K562 (cell line): ENCODE data around the gene NYAP2. TPM values are rescaled to one million over a fixed set of nuclear protein-coding genes. Genes with fewer than 3 reads are reported as not detected.

Experiments used
- ATAC-seq: fragments of 200-7000 bp; cut with Tn5 transposase; 3 replicates; pipeline ENCODE4 v1.9.1; 2020; ENCODE audit warnings: moderate library complexity
- BruUV-seq: library from RNA; stranded (reverse); fragments of 400-500 nt; replicated peaks from 2 replicates; lab custom pipeline; 2021; lab: Mats Ljungman, UMichigan
- CTCF ChIA-PET: fragments of 300-600 bp; formaldehyde crosslinking; extraction: SDS; loops from one replicate; lab custom pipeline; 2021; ENCODE audit warnings: low intra/inter-chr PET ratio; lab: Yijun Ruan, JAX
- POLR2A ChIA-PET: fragments of 300-600, 350-650 bp; sonication (Branson Sonifier 250); formaldehyde crosslinking; extraction: SDS; loops from one replicate; lab custom pipeline; 2021; ENCODE audit warnings: antibody characterized with exemption, inconsistent platforms; lab: Yijun Ruan, JAX
- DNase-seq, 4 experiments: peaks; one replicate each; pipeline versions ENCODE4 v3.0.0 to v3.0.0-alpha.2; 2011 to 2018; ENCODE audit warnings: low spot score in 3 of 4, mixed read lengths in 3 of 4; ENCODE audit errors: extremely low read depth in 1 of 4
- FAIRE-seq: peaks from 2 replicates; lab custom pipeline; 2011; peaks lifted over from hg19 to GRCh38; lab: Jason Lieb, UNC
- H2AFZ ChIP-seq: 2 replicates; pipeline ENCODE4 v1.6.0; 2011; ENCODE audit warnings: low read depth, low read length, control low read depth, inconsistent platforms
- H3K27ac ChIP-seq: fragments of 200-600 bp; 3 replicates; pipeline ENCODE4 v1.8.0; 2011; ENCODE audit warnings: low read depth, mild to moderate bottlenecking, control low read depth, inconsistent platforms, low read length, moderate library complexity, mixed read lengths; ENCODE audit errors: extremely low read depth
- H3K27me3 ChIP-seq, 2 experiments: fragments of 300-600 bp in 1 of 2; 2 replicates in 1 of 2; 3 replicates in 1 of 2; pipeline versions ENCODE4 v1.6.0 to v1.8.0; 2011; ENCODE audit warnings: inconsistent platforms in 2 of 2, low read length in 2 of 2, mild to moderate bottlenecking in 1 of 2, mixed read lengths in 1 of 2, moderate library complexity in 1 of 2; ENCODE audit not compliant: control insufficient read depth in 2 of 2, insufficient read depth in 2 of 2
- H3K36me3 ChIP-seq: fragments of 300-600 bp; 3 replicates; pipeline ENCODE4 v1.8.0; 2011; ENCODE audit warnings: mild to moderate bottlenecking, low read length, inconsistent platforms; ENCODE audit not compliant: control insufficient read depth, insufficient read depth
- H3K4me1 ChIP-seq, 2 experiments: fragments of 200-600 bp in 1 of 2; replicated peaks in 1 of 2; 2 replicates in 1 of 2; 3 replicates in 1 of 2; pipeline versions ENCODE4 v1.5.1 to v1.8.0; 2011; ENCODE audit warnings: inconsistent platforms in 2 of 2, low read length in 2 of 2, mild to moderate bottlenecking in 1 of 2, mixed read lengths in 1 of 2, moderate library complexity in 1 of 2; ENCODE audit not compliant: control insufficient read depth in 2 of 2, insufficient read depth in 2 of 2
- H3K4me2 ChIP-seq: 2 replicates; pipeline ENCODE4 v1.6.1; 2011; ENCODE audit warnings: low read length, control low read depth, inconsistent platforms, mixed read lengths; ENCODE audit not compliant: insufficient read depth
- H3K4me3 ChIP-seq: fragments of 200-600 bp; sonication (generic), shearing (Covaris generic); 2 replicates; pipeline ENCODE4 v1.5.1; 2016; ENCODE audit warnings: control low read depth, inconsistent platforms
- H3K79me2 ChIP-seq: fragments of 200-600 bp; 3 replicates; pipeline ENCODE4 v1.8.0; 2011; ENCODE audit warnings: low read length, inconsistent platforms; ENCODE audit not compliant: control insufficient read depth, insufficient read depth
- H3K9ac ChIP-seq, 2 experiments: 2 replicates each; pipeline versions ENCODE4 v1.6.0 to v1.6.1; 2011; ENCODE audit warnings: low read depth in 2 of 2, low read length in 2 of 2, control low read depth in 1 of 2, inconsistent platforms in 1 of 2, mild to moderate bottlenecking in 1 of 2, mixed read lengths in 1 of 2; ENCODE audit not compliant: insufficient read depth in 1 of 2
- H3K9me1 ChIP-seq: one replicate; pipeline ENCODE4 v1.6.0; 2011; ENCODE audit warnings: inconsistent platforms, mild to moderate bottlenecking, low read length, moderate library complexity; ENCODE audit not compliant: control insufficient read depth, insufficient read depth
- H3K9me3 ChIP-seq: replicated peaks from 2 replicates; pipeline ENCODE4 v1.5.1; 2011; ENCODE audit warnings: low read depth, low read length, inconsistent platforms; ENCODE audit not compliant: control insufficient read depth, insufficient read depth
- H4K20me1 ChIP-seq: replicated peaks from 2 replicates; pipeline ENCODE4 v1.6.1; 2011; ENCODE audit warnings: low read length, inconsistent platforms, mixed read lengths; ENCODE audit not compliant: control insufficient read depth, insufficient read depth
- CCAR2 ChIP-seq: fragments of 200-400 bp; formaldehyde crosslinking; IDR thresholded peaks from 2 replicates; pipeline ENCODE4 v1.6.1; 2017; ENCODE audit warnings: mild to moderate bottlenecking, low read depth, low read length
- CHD4 ChIP-seq: fragments of 200-600 bp; sonication (generic); IDR thresholded peaks from 3 replicates; pipeline ENCODE4 v1.6.1; 2012; ENCODE audit warnings: low read depth, mild to moderate bottlenecking, mixed read lengths, low read length, inconsistent platforms; ENCODE audit not compliant: insufficient read depth, insufficient replicate concordance, poor library complexity, severe bottlenecking
- NFE2 ChIP-seq: IDR thresholded peaks from 2 replicates; pipeline ENCODE4 v1.6.1; 2014; ENCODE audit warnings: antibody characterized with exemption, low read depth
- RBM25 ChIP-seq: fragments of 200-400 bp; formaldehyde crosslinking; IDR thresholded peaks from 2 replicates; pipeline ENCODE4 v1.6.1; 2018; ENCODE audit warnings: low read length, low read depth, moderate library complexity; ENCODE audit not compliant: severe bottlenecking
- SIN3A ChIP-seq, 2 experiments: fragments of 150-350 bp in 1 of 2; IDR thresholded peaks; 2 replicates each; pipeline ENCODE4 v1.6.1; 2011 to 2016; ENCODE audit warnings: borderline replicate concordance in 2 of 2, low read depth in 2 of 2, low read length in 2 of 2, mild to moderate bottlenecking in 2 of 2, moderate library complexity in 2 of 2; ENCODE audit not compliant: control insufficient read depth in 1 of 2
- ZNF274 ChIP-seq: IDR thresholded peaks from 2 replicates; pipeline ENCODE4 v1.6.1; 2011; ENCODE audit warnings: low read depth, mild to moderate bottlenecking, low read length, moderate library complexity, borderline replicate concordance
- ZNF589 ChIP-seq: fragments of 200-800 bp; sonication (Bioruptor generic); IDR thresholded peaks from 2 replicates; pipeline ENCODE4 v1.6.1; 2016; ENCODE audit warnings: low read depth, missing genetic modification characterization, missing compliant biosample characterization
- ZNF699 ChIP-seq: fragments of 250-450 bp; sonication (Bioruptor Pico); IDR thresholded peaks from 2 replicates; pipeline ENCODE4 v1.8.0; 2021; ENCODE audit warnings: mild to moderate bottlenecking, moderate library complexity; ENCODE audit not compliant: insufficient replicate concordance
- WGBS: fragments of 100-300 bp; shearing (Covaris generic); methylation state at CpG from one replicate; pipeline ENCODE4 v1.1.6; 2016; ENCODE audit warnings: low coverage, mixed read lengths; ENCODE audit not compliant: insufficient coverage; ENCODE audit errors: missing lambda C conversion rate; 5-methylcytosine and 5-hydroxymethylcytosine counted together
- in situ Hi-C: fragments of 300-500 bp; cut with MboI; formaldehyde crosslinking; loops from 4 replicates; pipeline ENCODE4 v1.15.0; 2018; ENCODE audit warnings: inconsistent platforms, mixed read lengths
- intact Hi-C: fragments of 100-400 bp; cut with micrococcal nuclease; formaldehyde crosslinking; loops from 2 replicates; pipeline ENCODE4 v1.14.2; 2022
- polyA plus RNA-seq, 8 experiments: library from polyadenylated mRNA; depleted of rRNA in 4 of 8; stranded (reverse) in 5 of 8; unstranded in 3 of 8; fragments of >200 nt; fragmentation: Nextera tagmentation in 2 of 8; fragmentation: Illumina TruSeq in 1 of 8; extraction: Ambion mirVana in 2 of 8; extraction: Trizol in 1 of 8; gene quantifications; 2 replicates each; pipeline versions ENCODE4 v1.2.1 to v1.2.3, GENCODE V29; 2011 to 2014; ENCODE audit warnings: inconsistent platforms in 1 of 8, missing spikeins in 1 of 8
- total RNA-seq, 7 experiments: library from RNA; depleted of rRNA in 6 of 7; stranded (reverse); fragments of >200 nt in 6 of 7; fragmentation: Illumina TruSeq in 2 of 7; extraction: Trizol in 2 of 7; gene quantifications; 2 replicates each; pipeline versions ENCODE4 v1.2.1 to v1.2.3, GENCODE V29; 2011 to 2021; ENCODE audit warnings: low replicate concordance in 1 of 7
- TF ChIP-seq, protein P1 (sequence below): fragments of 250-450 bp; sonication (Bioruptor Pico); IDR thresholded peaks from 2 replicates; pipeline ENCODE4 v1.5.0; 2020; ENCODE audit warnings: mild to moderate bottlenecking

The NYAP2 gene
- total and polyA plus RNA-seq, 9 of the 15 experiments (the other 6 are each of a cell fraction or from before 2014, with no cell fraction given) = 0.03 to 0.04 (median 0.04) TPM; not detected in 3

DNA sequence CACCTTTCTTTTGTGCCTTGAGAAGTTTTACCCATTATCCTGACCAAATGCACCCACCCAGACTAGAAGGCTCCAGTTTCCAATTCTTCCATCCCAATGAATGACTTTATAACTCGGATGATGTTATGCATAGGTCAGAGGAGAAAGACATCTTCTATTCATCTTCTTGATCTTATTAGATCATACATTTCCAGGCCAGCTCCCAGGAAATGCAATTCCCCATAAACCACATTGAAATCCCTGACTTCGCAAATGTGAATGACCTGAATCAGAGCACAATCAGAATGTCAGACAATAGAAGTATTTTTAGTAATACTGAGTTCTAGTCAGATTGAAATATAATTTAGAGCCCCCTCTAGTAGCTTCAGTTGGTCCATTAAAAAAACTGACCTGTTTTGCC is 62.9 kb downstream of the NYAP2 start:
- ATAC-seq (no peak), DNase-seq (no peak), FAIRE-seq (no peak)
- Histone ChIP-seq H3K27ac (no peak overlapping the region), H3K9me3 (no peaks in the 10 kb centered on the region), H4K20me1 (no peaks in the 10 kb centered on the region), H3K9me1 (no peaks in the 10 kb centered on the region), H3K4me3 (no peak overlapping the region), H3K4me1 (no peaks in the 10 kb centered on the region; a peak in 2 of 5 replicates), H3K79me2 (no peaks in the 10 kb centered on the region), H3K4me2 (no peak overlapping the region), H2AFZ (no peak overlapping the region), H3K36me3 (no peaks in the 10 kb centered on the region), H3K27me3 (no peaks in the 10 kb centered on the region), H3K9ac (no peak overlapping the region)
- intact Hi-C loops (no loop called here), in situ Hi-C loops (no loop called here)
- no TSS peak for BruUV-seq
- ChIA-PET POLR2A (no interaction called here), CTCF (no interaction called here)
- 13% methylated on average over 2 of the region's 2 CpGs for WGBS
- TF ChIP-seq NFE2 = no peak
- no peak for TF ChIP-seq ZNF274
- TF ChIP-seq ZNF589 = no peak
- no peak for TF ChIP-seq CHD4
- TF ChIP-seq ZNF699 (CRISPR knock-in tag) = no peak
- no peak for TF ChIP-seq RBM25
- TF ChIP-seq CCAR2 = no peak
- no peak for TF ChIP-seq SIN3A (IDR thresholded peaks at IDR 0.05; ENCODE audit: borderline replicate concordance in 2 of 2, control insufficient read depth in 1 of 2, low read depth in 2 of 2, low read length in 2 of 2)
- TF ChIP-seq, protein P1, sequence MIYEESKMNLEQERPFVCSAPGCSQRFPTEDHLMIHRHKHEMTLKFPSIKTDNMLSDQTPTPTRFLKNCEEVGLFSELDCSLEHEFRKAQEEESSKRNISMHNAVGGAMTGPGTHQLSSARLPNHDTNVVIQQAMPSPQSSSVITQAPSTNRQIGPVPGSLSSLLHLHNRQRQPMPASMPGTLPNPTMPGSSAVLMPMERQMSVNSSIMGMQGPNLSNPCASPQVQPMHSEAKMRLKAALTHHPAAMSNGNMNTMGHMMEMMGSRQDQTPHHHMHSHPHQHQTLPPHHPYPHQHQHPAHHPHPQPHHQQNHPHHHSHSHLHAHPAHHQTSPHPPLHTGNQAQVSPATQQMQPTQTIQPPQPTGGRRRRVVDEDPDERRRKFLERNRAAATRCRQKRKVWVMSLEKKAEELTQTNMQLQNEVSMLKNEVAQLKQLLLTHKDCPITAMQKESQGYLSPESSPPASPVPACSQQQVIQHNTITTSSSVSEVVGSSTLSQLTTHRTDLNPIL = no peak
